HG03460 (cell line): Measurements from ENCODE around the gene DRD5.
"Not testable (repeated sequence)": the region's sequence is repeated elsewhere in the genome, so short reads cannot be mapped to it uniquely, and the experiment has no call there.

Experiments used
- ATAC-seq: cut with Tn5 transposase; IDR thresholded peaks from one replicate; pipeline ENCODE4 v1.9.1; 2021; ENCODE audit not compliant: unreplicated experiment

Gene DRD5

DNA sequence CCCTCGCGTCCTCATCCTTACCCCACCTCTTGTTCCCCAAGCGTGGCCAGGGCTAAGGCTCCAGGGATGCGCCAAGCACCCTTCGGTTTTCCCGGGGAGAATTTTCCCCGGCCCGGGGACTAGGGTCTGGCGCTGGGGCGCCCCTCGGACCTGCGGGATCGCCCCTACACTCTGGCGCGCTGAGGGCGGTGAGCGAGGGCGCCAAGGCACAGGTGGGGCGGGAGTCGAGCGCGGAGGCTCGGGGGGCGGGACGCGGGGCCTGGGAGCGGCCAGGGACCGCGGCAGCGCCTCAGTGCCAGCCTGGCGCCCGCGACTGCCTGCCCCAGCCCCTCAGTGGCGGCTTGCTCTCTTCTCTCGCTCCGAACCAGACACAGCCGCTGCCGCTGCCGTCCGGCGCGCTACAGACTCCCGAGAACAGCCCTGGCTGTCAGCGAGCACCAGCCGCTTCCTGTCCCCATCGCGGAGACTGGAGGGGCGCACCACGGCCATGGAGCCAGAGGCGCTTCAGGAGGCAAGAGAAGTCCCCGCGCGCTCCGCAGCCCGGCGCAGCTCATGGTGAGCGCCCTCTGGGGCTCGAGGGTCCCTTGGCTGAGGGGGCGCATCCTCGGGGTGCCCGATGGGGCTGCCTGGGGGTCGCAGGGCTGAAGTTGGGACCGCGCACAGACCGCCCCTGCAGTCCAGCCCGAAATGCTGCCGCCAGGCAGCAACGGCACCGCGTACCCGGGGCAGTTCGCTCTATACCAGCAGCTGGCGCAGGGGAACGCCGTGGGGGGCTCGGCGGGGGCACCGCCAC lies at the start of gene DRD5:
DRD5 (plus strand) TSS at position 292 of the 793 bp plus-strand sequence; CDS start at position 688, 396 bp downstream.
- ATAC-seq, result no peak

DNA sequence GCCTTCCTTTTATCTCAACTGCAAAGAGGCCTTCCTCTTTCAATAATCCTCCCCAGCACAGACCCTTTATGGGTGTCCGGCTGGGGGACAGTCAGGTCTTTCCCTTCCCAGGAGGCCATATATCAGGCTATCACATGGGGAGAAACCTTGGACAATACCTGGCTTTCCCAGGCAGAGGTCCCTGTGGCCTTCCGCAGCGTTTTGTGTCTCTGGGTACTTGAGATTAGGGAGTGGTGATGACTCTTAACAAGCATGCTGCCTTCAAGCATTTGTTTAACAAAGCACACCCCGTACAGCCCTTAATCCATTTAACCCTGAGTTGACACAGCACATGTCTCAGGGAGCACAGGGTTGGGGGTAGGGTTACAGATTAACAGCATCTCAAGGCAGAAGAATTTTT lies 49.2 kb upstream of the DRD5 start:
- ATAC-seq, result not testable (repeated sequence)

DNA sequence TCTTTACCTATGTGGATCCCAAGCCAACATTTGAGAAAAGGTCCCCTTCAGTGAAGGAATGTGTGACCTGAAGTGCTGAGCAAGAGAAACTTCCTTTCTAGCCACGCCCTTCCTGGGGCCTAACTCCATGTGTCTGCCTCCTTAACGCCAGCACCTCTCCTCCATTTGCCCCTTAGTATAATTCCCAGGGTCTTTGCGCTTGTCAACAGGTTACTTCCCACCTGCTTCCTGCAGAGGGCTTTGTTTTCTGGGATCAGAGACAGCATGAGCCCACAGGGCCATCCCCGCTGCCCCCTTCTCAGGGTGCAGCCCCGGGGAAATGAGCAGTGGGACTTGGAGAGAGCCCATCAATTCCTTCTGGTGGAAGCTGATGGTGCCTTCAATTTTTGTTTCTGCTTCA lies 45.9 kb upstream of the DRD5 start:
- no peak for ATAC-seq

DNA sequence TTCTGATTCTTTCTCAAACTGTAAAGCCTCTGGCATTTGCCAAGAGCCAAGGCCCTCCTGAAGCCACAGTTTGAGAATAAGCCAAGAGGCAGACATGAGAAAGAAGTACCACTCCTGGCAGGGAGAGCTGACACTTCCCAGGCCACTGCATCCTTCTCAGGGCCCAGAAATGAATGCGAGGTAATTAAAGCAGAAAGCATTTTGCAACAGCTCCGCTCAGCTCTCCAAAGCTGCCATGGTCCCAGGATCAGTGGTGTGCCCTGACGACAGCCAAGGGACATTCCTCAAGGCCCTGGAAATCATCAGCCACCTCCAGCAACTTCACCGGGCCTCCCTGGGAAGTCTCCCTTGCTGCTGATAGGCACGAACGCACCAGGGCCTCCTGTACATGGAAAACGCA lies 44.2 kb upstream of the DRD5 start:
- not testable (repeated sequence) for ATAC-seq

DNA sequence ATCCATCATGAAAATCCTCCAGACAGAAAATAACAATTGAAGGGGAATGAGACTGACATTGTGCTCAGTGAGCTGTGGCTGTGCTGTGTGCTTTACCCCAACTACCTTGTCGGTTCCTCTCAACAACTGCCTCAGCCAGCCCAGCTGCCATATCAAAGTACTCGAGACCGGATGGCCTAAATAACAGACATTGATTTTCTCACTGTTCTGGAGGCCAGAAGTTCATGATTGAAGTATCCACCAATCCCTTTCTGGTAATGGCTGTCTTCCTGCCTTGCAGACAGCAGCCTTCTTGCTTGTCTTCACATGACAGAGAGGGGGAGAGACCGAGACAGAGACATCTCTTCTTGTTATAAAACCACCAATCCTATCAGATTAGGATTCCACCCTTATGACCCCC lies 37.6 kb upstream of the DRD5 start:
- not testable (repeated sequence) for ATAC-seq

DNA sequence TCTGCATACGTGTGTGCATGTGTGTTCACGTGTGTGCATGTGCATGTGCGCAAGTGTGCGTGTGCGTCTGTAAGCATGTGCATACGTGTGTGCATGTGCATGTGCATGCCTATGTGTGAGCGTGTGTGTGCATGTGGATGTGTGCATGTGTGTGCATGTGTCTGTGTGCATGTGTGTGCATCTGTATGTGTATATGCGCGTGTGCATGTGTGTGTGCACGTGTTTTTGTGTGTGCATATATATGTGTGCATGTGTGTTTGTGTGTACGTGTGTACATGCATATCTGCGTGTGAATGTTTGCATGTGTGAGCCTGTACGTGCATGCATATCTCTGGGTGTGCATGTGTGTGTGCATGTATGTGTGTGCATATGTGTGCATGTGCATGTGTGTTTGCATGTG lies 35.7 kb upstream of the DRD5 start:
- ATAC-seq, result no peak

DNA sequence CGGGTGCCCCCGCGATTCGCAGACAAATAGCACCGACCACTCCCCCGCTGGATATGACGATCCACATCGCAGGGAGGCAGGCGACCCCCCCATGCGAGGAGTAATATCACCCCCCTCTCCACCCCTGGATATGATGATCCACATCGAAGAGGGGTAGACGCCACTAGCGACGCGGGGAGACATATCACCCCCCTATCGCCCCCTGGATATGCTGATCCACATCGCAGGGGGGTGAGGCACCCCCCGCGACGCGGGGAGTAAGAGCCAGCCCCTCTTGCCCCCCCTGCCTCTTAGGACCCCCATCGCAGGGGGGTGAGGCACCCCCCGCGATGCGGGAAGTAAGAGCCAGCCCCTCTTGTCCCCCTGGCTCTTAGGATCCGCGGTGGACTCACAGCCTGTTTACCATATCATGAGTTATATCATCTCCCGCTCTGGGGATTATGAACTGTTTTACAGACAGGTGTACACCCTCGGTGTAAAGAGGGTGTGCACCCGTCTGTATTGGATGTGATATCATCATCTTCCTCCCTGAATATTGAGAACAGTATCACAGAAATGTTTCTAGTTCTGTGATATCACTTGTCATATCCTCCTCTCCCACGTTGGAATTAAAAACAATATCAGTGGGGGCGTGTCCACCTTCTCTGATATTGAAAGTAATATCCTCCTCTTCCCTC lies 22.7 kb upstream of the DRD5 start:
- no peak for ATAC-seq

DNA sequence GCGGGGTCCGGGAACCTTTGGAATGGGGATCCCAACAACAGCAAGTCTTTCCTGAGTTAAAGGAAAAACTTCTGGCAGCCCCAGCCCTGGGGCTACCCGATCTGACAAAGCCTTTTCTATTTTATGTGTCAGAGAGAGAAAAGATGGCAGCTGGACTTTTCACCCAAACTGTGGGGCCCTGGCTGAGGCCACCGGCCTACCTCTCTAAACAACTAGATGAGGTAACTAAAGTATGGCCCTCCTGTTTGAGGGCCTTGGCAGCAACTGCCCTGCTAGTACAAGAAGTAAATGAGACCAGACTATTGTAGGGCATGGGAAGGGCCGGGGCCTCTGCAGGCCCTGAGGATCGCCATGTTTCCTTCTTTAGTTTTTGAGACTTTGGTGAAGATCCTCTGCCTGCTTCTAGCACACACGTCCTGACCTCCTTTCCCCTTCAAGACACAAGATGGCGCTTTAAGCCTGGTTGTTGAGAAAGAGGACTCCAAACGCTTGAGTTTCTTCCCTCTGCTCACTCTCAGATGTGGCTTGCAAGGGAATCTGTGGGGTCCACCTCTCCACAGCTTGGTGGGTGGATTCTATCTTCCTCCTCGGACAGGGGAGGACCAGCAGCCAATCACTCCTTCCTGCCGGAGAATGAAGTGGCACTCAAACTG lies 18.5 kb upstream of the DRD5 start:
- no peak for ATAC-seq

DNA sequence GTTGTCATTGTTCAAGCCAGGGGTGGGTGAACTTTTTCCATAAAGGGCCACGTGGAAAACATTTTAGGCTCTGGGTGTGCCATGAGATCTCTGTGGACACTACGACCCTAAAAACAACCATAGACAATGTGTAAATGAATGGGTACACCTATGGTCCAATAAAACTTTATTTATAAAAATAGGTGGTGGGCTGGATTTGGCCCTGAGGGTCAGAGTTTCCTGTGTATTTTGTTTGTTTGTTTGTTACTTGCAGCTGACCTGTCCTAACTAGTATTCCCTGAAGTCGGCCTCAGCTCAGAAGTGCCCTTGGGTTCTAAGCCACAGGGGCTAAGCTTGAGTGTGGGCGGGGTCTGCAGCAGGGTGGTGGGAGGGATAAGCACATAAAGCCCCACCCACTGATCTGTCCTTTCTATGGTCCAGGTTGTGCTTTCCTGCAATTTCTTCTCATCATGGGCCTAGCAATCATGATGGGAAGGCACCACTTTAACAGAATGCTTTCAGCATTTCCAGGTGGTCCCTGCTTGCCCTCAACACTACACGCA lies 17.2 kb upstream of the DRD5 start:
- no peak for ATAC-seq

DNA sequence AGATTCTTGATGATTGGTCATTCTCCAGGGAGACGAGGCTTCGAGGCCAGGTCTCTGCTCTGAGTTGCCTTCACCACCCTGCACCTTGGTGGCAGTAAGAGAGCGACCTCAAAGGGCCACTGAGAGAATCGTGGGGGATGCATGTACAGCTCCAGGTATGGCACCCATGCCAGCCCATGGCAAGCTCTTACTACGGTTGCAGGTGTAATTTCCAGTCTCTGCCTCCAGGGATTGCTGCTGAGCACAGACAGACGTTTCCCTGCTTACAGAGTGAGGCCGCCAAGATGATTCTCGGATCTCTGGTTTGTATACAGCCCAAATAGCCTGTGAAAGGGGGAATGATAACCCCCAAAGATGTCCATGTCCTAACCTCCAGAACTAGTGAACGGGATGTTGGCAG lies 16.3 kb upstream of the DRD5 start:
- no peak for ATAC-seq

DNA sequence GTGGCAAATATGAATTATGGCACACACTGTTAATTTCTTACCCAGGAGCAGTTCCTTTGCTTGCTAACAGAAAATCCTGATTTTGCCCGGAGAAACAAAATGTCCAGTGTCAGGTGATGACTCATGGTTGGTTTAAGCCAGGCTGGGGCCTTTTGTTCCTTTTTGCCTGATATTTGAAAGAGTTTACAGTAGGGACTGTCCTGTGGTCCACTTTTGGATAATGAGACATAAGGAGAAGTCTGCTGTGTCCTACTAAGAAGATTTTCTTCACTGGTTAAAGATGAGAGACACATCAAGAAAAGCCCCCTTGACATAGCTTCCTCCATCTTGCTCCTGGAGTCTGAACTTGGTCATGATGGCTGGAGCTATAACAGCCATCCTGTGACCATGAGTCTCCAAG lies 12.1 kb upstream of the DRD5 start:
- ATAC-seq, result no peak

DNA sequence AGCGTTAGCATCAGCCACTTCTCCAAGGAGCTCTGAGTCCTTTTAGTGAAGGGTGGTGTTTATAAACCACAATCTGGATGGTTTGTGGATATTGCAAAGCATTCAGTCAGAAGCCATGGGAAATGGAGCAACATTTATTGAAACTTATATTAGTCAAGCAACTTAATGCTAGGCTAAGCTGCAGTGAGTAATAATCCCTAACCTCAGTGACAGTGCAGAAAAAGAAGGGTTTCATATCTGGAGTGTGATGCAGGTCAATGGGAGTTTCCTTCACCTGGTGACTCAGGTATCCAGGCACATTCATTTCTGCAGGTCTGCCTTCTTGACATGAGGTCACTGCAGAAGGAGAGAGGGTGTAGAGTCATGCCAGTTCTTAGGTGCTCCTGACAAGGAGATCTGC lies 10.4 kb upstream of the DRD5 start:
- no peak for ATAC-seq

DNA sequence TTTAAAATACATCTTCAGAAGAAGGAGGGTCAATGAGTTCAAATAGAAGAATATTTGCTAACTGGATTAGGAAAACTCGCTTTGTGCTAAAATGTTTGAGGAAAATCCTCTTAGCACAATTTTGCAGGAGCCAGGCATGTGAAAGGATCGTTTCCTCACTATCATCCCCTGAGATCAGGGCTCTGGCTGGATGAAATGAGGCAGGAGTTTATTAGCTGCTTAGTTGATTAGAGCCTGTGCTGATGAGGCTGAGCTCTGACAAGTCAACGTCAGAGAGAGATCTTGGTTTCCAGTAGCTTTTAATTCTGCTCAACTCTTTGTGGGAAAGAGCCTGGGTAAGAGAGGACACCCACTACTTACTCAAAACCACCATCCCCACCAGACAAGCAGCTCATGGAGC lies 8.0 kb upstream of the DRD5 start:
- no peak for ATAC-seq

DNA sequence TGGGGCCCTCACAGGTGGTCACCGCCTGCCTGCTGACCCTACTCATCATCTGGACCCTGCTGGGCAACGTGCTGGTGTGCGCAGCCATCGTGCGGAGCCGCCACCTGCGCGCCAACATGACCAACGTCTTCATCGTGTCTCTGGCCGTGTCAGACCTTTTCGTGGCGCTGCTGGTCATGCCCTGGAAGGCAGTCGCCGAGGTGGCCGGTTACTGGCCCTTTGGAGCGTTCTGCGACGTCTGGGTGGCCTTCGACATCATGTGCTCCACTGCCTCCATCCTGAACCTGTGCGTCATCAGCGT lies 652 bp downstream of the DRD5 start:
- no peak for ATAC-seq

DNA sequence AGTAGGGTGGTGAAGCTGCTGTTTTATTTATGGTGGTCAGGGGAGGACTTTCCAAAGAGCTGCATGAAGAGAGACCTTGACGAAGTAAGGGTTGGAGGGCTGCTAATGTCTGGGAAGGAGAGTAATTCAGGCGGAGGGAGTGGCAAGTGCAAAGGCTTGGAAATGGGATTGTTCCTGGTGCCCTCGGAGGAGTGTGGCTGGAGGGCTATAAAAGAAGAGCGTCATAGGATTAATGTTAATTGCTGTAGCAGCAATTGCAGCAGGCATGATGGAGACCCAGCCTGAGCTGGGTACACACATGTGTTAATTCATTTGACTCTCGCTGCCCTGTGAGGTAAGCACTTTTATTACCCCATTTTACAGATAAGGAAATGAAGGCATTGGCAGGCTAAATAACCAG lies 4.5 kb downstream of the DRD5 start:
- not testable (repeated sequence) for ATAC-seq

DNA sequence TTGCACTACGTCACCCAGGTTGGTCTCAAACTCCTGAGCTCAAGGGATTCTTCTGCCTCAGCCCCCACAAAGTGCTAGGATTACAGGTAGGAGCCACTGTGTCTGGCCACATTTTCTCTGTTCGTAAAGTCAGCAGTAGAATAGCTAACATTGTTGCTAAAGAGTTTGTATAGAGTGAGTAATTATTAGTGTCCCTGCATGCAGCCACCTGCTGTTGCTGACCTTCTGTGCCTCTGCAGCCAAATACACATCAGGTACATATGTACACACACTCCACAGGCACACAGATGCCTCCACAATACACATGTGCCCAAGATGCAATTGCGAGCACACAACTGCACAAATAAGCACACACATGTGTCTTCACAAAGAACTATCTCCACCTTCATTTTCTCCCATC lies 10.9 kb downstream of the DRD5 start:
- no peak for ATAC-seq

DNA sequence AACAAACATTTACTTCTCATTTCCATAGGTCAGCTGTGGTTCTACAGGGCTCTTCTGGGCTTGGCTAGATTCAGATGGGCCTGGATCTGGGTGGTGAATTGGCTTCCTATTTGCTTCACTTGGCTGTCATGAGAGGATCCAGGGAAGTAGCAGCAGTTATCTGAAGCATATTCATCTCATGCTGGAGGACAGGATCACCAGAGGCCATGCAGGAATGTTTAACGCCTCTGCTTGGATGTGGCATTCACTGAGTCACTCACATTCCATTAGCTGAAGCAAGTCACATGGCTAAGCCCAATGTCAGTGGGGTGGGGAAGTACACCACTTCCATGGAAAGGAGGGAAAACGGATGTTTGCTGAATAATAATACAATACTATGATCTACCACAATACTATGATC lies 15.2 kb downstream of the DRD5 start:
- not testable (repeated sequence) for ATAC-seq

DNA sequence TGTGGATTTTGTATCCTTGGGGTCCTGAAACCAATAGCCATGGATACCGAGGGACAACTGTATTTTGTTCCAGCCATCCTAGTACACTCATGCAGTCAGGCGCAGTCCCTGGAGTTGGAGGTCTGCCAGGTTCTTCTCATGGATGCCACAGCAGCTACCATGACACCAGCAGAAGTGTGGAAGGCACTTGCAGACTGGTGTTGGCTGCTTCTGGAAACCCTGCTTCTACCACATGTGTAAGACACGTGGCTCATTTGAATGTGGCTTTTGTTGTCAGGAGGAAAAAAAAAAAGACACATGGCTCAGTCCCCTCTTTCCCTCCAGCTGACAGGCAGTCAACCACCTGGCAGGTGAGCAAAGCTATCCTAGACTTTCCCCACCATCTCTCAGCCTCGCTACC lies 19.4 kb downstream of the DRD5 start:
- no peak for ATAC-seq

DNA sequence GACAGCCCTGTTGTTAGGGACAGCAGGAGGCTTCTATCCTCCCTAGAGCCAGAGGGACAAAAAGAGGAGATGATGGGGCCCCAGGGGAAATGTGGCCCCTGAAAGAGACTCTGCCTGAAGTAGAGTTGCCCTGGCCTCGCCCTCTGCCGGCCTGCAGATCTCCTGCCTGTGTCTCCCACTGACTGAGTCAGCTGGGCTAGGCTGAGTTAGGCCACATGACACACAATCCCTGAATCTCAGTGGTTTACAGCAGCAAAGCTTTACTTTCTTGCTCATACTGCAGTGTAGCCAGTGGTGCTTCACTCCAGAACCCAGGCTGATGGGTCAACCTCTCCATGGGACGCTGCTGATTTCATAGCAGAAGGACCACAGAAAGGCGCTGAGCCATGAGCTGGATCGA lies 23.5 kb downstream of the DRD5 start:
- no peak for ATAC-seq

DNA sequence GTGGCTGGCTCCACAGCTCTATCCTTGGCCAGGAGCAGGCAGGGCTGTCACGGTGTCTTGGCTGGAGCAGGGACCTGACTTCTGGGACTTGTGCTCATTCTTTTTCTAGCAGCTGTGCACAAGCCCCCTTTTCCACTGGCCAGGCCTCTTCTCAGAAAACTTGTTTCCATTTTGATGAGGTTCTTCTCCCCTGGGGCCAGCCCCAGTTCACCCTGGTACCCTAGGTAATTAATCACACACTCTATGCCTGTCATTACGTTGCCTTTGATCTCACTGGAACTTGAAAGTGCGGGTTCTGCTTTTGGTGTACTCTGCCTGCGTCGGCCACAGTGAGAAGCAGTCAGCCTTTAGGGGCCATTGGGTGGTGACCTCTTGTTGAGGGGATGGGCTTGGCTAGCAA lies 26.6 kb downstream of the DRD5 start:
- no peak for ATAC-seq

DNA sequence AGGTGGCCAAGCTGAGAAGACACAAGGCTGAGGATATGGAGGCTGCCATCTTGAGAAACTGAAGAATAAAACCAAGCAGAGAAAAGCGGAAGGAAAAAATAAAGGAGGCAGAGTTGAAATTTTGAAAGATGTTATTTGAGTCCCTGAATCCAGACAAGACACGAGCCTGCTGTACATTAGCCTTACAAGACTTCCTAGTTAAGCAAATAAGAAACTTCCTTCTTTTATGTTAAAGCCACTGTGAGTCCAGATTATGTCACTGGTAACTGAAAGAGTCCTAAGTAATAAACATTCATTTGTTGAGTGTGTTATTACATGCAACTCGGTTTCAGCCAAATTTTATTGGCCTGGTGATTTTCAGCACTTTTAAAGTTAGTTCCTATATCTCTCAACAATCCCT lies 30.4 kb downstream of the DRD5 start:
- no peak for ATAC-seq
